DOHH2 (cell line): Measurements from ENCODE around the gene ARHGAP1.

Source experiments
- H3F3A ChIP-seq: fragments of 200-600 bp; sonication (generic), shearing (Covaris generic); 2 replicates; pipeline ENCODE4 v1.6.0; 2016; ENCODE audit warnings: antibody characterized with exemption, mild to moderate bottlenecking; ENCODE audit not compliant: control insufficient read depth, insufficient read depth
- H3K27ac ChIP-seq: fragments of 200-600 bp; sonication (generic); 2 replicates; pipeline ENCODE4 v1.5.1; 2014; ENCODE audit warnings: low read depth, mild to moderate bottlenecking, low read length, moderate library complexity
- H3K27me3 ChIP-seq: fragments of 200-600 bp; sonication (generic); 2 replicates; pipeline ENCODE4 v1.6.1; 2014; ENCODE audit warnings: mild to moderate bottlenecking, low read length, mixed read lengths; ENCODE audit not compliant: control insufficient read depth
- H3K36me3 ChIP-seq: fragments of 200-600 bp; sonication (generic); 2 replicates; pipeline ENCODE4 v1.6.1; 2014; ENCODE audit warnings: mild to moderate bottlenecking, low read length, moderate library complexity, mixed read lengths; ENCODE audit not compliant: control insufficient read depth
- H3K4me1 ChIP-seq: fragments of 200-600 bp; sonication (generic); 2 replicates; pipeline ENCODE4 v1.6.1; 2014; ENCODE audit warnings: mild to moderate bottlenecking, low read length, mixed read lengths; ENCODE audit not compliant: control insufficient read depth
- H3K4me2 ChIP-seq: fragments of 200-600 bp; sonication (generic); 2 replicates; pipeline ENCODE4 v1.6.0; 2014; ENCODE audit warnings: mild to moderate bottlenecking, low read length, moderate library complexity
- H3K4me3 ChIP-seq: fragments of 200-600 bp; sonication (generic); 2 replicates; pipeline ENCODE4 v1.5.1; 2014; ENCODE audit warnings: mild to moderate bottlenecking, low read length, mixed read lengths
- H3K79me2 ChIP-seq: fragments of 200-600 bp; sonication (generic); 2 replicates; pipeline ENCODE4 v1.6.1; 2014; ENCODE audit warnings: mild to moderate bottlenecking, low read length, mixed read lengths; ENCODE audit not compliant: control insufficient read depth
- H3K9me2 ChIP-seq: fragments of 200-600 bp; sonication (generic); replicated peaks from 2 replicates; pipeline ENCODE4 v1.6.1; 2014; ENCODE audit warnings: mild to moderate bottlenecking, low read length, mixed read lengths; ENCODE audit not compliant: control insufficient read depth
- H3K9me3 ChIP-seq: fragments of 200-600 bp; sonication (generic); 2 replicates; pipeline ENCODE4 v1.6.1; 2014; ENCODE audit warnings: antibody characterized with exemption, low read length, mixed read lengths; ENCODE audit not compliant: control insufficient read depth, insufficient read depth
- H4K20me1 ChIP-seq: fragments of 200-600 bp; sonication (generic); 2 replicates; pipeline ENCODE4 v1.6.0; 2014; ENCODE audit warnings: low read depth, mild to moderate bottlenecking, antibody characterized with exemption, low read length, moderate library complexity; ENCODE audit not compliant: control insufficient read depth, insufficient read depth
- CTCF ChIP-seq: fragments of 200-600 bp; sonication (generic); IDR thresholded peaks from one replicate; pipeline ENCODE4 v1.5.1; 2014; ENCODE audit warnings: antibody characterized with exemption, mild to moderate bottlenecking, low read depth, low read length; ENCODE audit not compliant: poor library complexity, severe bottlenecking
- EZH2phosphoT487 ChIP-seq: fragments of 200-600 bp; sonication (generic); IDR thresholded peaks from 2 replicates; pipeline ENCODE4 v1.6.1; 2017; ENCODE audit warnings: borderline replicate concordance, mild to moderate bottlenecking, antibody characterized with exemption, low read length, moderate library complexity, mixed read lengths

Gene ARHGAP1

GRCh38 chr11:46705070-46705688, 4.8 kb upstream of the ARHGAP1 start:
- H4K20me1 ChIP-seq, result no peaks in the 10 kb centered on the region
- H3K27me3 ChIP-seq, result no peaks in the 10 kb centered on the region
- H3K4me2 ChIP-seq, result no peak overlapping the region
- H3K4me1 ChIP-seq, result peaks cover 16% of the 10 kb centered on the region
- H3K36me3 ChIP-seq, result peaks cover 54% of the 10 kb centered on the region
- no peak overlapping the region for H3K27ac ChIP-seq
- no peaks in the 10 kb centered on the region for H3K9me3 ChIP-seq
- H3F3A ChIP-seq, result no peaks in the 10 kb centered on the region
- H3K4me3 ChIP-seq, result no peak overlapping the region
- H3K79me2 ChIP-seq, result peaks cover 35% of the 10 kb centered on the region
- TF ChIP-seq EZH2phosphoT487 (no peak), CTCF (no peak)
- no peaks in the 10 kb centered on the region for H3K9me2 ChIP-seq

GRCh38 chr11:46701078-46701654, 747 bp upstream of the ARHGAP1 start:
- Histone ChIP-seq H3K9me3 (no peaks in the 10 kb centered on the region), H3K27ac (peak overlapping the region; percentile 69), H3K4me3 (peak overlapping the region; percentile 91), H3F3A (no peaks in the 10 kb centered on the region), H3K79me2 (peaks cover 59% of the 10 kb centered on the region), H3K4me2 (peak overlapping the region; percentile 88), H4K20me1 (no peaks in the 10 kb centered on the region; the same call in 1 of the 2 replicates), H3K9me2 (no peaks in the 10 kb centered on the region), H3K27me3 (no peaks in the 10 kb centered on the region), H3K36me3 (peaks cover 40% of the 10 kb centered on the region), H3K4me1 (peaks cover 28% of the 10 kb centered on the region)
- TF ChIP-seq EZH2phosphoT487 (no peak), CTCF (no peak)

GRCh38 chr11:46698597-46698996, 1.8 kb downstream of the ARHGAP1 start:
- Histone ChIP-seq H3K9me3 (no peaks in the 10 kb centered on the region), H3K36me3 (peaks cover 35% of the 10 kb centered on the region), H3K27ac (no peak overlapping the region), H4K20me1 (no peaks in the 10 kb centered on the region; the same call in 1 of the 2 replicates), H3K4me3 (no peak overlapping the region), H3K27me3 (no peaks in the 10 kb centered on the region), H3F3A (no peaks in the 10 kb centered on the region), H3K4me2 (peak overlapping the region; percentile 88; the same call in 1 of the 2 replicates), H3K4me1 (peaks cover 28% of the 10 kb centered on the region), H3K79me2 (peaks cover 53% of the 10 kb centered on the region), H3K9me2 (no peaks in the 10 kb centered on the region)
- TF ChIP-seq CTCF (no peak), EZH2phosphoT487 (no peak)
